ENCODE results near the gene EPB41L3.

DNA sequence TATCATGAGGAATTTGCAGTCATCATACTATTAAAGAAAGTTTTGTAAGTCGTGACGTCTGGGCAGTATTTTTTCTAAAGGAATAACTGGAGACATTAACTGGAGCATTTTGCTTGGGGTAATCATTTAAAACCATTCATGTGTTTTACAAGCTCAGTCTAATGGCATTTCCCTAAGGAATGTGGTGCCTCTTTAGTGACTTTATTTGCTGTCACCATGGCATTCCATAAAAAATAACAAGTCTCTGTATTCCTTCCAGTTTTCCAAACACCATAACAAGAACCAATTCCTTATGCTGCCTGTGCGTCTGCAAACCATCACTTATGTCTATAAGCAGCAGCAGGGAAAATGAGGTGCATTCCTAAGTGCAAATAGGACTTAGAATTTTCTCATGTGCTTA is 82.8 kb downstream of the EPB41L3 start:
- TF ChIP-seq, protein P1, sequence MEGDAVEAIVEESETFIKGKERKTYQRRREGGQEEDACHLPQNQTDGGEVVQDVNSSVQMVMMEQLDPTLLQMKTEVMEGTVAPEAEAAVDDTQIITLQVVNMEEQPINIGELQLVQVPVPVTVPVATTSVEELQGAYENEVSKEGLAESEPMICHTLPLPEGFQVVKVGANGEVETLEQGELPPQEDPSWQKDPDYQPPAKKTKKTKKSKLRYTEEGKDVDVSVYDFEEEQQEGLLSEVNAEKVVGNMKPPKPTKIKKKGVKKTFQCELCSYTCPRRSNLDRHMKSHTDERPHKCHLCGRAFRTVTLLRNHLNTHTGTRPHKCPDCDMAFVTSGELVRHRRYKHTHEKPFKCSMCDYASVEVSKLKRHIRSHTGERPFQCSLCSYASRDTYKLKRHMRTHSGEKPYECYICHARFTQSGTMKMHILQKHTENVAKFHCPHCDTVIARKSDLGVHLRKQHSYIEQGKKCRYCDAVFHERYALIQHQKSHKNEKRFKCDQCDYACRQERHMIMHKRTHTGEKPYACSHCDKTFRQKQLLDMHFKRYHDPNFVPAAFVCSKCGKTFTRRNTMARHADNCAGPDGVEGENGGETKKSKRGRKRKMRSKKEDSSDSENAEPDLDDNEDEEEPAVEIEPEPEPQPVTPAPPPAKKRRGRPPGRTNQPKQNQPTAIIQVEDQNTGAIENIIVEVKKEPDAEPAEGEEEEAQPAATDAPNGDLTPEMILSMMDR (IDR thresholded peaks at IDR 0.05; ENCODE audit: low read depth, low read length) = no peak
- TF ChIP-seq EZH2phosphoT487 (IDR thresholded peaks at IDR 0.05; ENCODE audit: low read depth) = no peak

All from OCI-LY3 (cell line).